ENCODE results near the gene KRTAP6-3. TPM values are rescaled to one million over a fixed set of nuclear protein-coding genes. Genes with fewer than 3 reads are reported as not detected.

Gene KRTAP6-3
- total and polyA plus RNA-seq, 2 donors (not counting 1 experiment from before 2014, with no cell fraction given): not detected

DNA sequence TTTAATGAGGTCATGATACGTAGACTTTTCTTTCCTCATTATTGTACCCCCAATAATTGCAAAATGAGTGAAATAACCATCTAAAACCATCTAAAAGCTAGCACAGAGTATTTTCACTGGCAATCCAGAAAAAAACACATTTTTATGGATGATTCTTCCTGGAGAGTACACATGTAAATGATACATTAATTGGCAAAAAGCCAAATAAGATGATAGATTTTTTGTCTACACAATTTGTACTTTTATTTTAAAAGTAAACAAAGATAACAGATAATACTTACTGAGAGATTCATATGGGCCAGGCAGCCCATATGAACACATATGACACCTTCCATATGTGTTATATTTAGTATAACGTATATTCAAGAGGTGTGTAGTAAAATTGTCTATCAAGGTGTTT is 28.6 kb upstream of the KRTAP6-3 start:
- Histone ChIP-seq H3K79me2 (ENCODE audit: control insufficient read depth, insufficient read depth, low read length) (no peaks in the 10 kb centered on the region), H3K9me3 (ENCODE audit: control extremely low read depth in 1 of 3, control insufficient read depth in 2 of 3, insufficient read depth in 1 of 3, low read length in 2 of 3) (no peaks in the 10 kb centered on the region), H3K4me3 (ENCODE audit: control extremely low read depth in 1 of 5, extremely low read depth in 1 of 5, insufficient read depth in 1 of 5, low read depth in 2 of 5, low read length in 4 of 5) (no peak overlapping the region), H3K36me3 (replicated peaks in 1 of 2; ENCODE audit: control extremely low read depth in 1 of 2, control insufficient read depth in 1 of 2, extremely low read depth in 1 of 2, insufficient read depth in 2 of 2, low read length in 1 of 2) (no peaks in the 10 kb centered on the region), H3K27me3 (replicated peaks in 1 of 4; ENCODE audit: control extremely low read depth in 1 of 4, control insufficient read depth in 3 of 4, insufficient read depth in 4 of 4, low read length in 3 of 4) (no peaks in the 10 kb centered on the region), H3K27ac (ENCODE audit: low read length in 2 of 2) (no peak overlapping the region), H3K4me1 (ENCODE audit: control insufficient read depth in 2 of 2, insufficient read depth in 2 of 2, low read length in 2 of 2) (no peaks in the 10 kb centered on the region), H3K9ac (ENCODE audit: low read length) (no peak overlapping the region), H2AFZ (ENCODE audit: insufficient read depth, low read depth, low read length, poor library complexity, severe bottlenecking) (no peak overlapping the region), H3K4me2 (replicated peaks; ENCODE audit: low read depth, low read length, poor library complexity, severe bottlenecking) (no peak overlapping the region), H4K20me1 (ENCODE audit: control insufficient read depth, insufficient read depth, low read length, poor library complexity, severe bottlenecking) (no peaks in the 10 kb centered on the region)
- Mint-ChIP-seq H3K27ac (no peak overlapping the region), H3K9me3 (ENCODE audit: insufficient read depth) (no peaks in the 10 kb centered on the region), H3K4me3 (no peak overlapping the region), H3K4me1 (no peaks in the 10 kb centered on the region), H3K27me3 (no peaks in the 10 kb centered on the region)
- POLR2A ChIA-PET: no interaction called here
- intact Hi-C loops (cut with micrococcal nuclease): no loop called here
- no peak for ATAC-seq (ENCODE audit: low read depth)
- WGBS (ENCODE audit: insufficient coverage): no CpG with 5 or more reads among the region's 2 CpGs
- CTCF ChIA-PET: no interaction called here
- no peak for DNase-seq
- TF ChIP-seq, protein P1, sequence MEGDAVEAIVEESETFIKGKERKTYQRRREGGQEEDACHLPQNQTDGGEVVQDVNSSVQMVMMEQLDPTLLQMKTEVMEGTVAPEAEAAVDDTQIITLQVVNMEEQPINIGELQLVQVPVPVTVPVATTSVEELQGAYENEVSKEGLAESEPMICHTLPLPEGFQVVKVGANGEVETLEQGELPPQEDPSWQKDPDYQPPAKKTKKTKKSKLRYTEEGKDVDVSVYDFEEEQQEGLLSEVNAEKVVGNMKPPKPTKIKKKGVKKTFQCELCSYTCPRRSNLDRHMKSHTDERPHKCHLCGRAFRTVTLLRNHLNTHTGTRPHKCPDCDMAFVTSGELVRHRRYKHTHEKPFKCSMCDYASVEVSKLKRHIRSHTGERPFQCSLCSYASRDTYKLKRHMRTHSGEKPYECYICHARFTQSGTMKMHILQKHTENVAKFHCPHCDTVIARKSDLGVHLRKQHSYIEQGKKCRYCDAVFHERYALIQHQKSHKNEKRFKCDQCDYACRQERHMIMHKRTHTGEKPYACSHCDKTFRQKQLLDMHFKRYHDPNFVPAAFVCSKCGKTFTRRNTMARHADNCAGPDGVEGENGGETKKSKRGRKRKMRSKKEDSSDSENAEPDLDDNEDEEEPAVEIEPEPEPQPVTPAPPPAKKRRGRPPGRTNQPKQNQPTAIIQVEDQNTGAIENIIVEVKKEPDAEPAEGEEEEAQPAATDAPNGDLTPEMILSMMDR (IDR thresholded peaks at IDR 0.05): no peak
- no peak for TF ChIP-seq EZH2 (IDR thresholded peaks at IDR 0.05; ENCODE audit: borderline replicate concordance, insufficient read depth, low read depth, low read length, poor library complexity, severe bottlenecking)

DNA sequence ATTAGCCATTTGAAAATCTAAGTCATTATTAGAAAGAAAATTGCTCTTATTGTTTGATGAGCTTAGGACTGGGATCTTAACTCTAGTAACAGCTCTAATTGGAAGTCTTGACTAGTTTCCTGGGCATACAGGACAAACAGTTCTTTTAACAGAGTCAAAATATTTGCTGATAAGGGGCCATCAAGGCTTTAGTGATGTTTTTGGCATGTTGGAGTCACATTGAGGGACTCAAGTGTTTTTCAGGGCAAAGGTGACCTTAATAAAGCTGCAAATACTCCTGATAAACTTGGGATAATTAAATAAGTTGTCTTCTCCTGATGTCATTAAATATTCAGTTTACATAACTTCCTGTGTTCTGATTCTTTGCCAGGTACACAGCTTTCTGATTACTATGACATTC is 24.6 kb upstream of the KRTAP6-3 start:
- no peak overlapping the region for H3K9ac ChIP-seq (ENCODE audit: low read length)
- no peaks in the 10 kb centered on the region for H3K9me3 ChIP-seq (ENCODE audit: control extremely low read depth in 1 of 3, control insufficient read depth in 2 of 3, insufficient read depth in 1 of 3, low read length in 2 of 3)
- peaks cover 5% of the 10 kb centered on the region for H3K9me3 Mint-ChIP-seq (ENCODE audit: insufficient read depth)
- POLR2A ChIA-PET: no interaction called here
- H4K20me1 ChIP-seq (ENCODE audit: control insufficient read depth, insufficient read depth, low read length, poor library complexity, severe bottlenecking): no peaks in the 10 kb centered on the region
- H2AFZ ChIP-seq (ENCODE audit: insufficient read depth, low read depth, low read length, poor library complexity, severe bottlenecking): no peak overlapping the region
- H3K36me3 ChIP-seq (replicated peaks in 1 of 2; ENCODE audit: control extremely low read depth in 1 of 2, control insufficient read depth in 1 of 2, extremely low read depth in 1 of 2, insufficient read depth in 2 of 2, low read length in 1 of 2): no peaks in the 10 kb centered on the region
- CTCF ChIA-PET: no interaction called here
- no peaks in the 10 kb centered on the region for H3K27me3 ChIP-seq (replicated peaks in 1 of 4; ENCODE audit: control extremely low read depth in 1 of 4, control insufficient read depth in 3 of 4, insufficient read depth in 4 of 4, low read length in 3 of 4)
- no peaks in the 10 kb centered on the region for H3K79me2 ChIP-seq (ENCODE audit: control insufficient read depth, insufficient read depth, low read length)
- no peak for TF ChIP-seq EZH2 (IDR thresholded peaks at IDR 0.05; ENCODE audit: borderline replicate concordance, insufficient read depth, low read depth, low read length, poor library complexity, severe bottlenecking)
- TF ChIP-seq, protein P1 (IDR thresholded peaks at IDR 0.05): no peak
- no peak for DNase-seq
- H3K27ac Mint-ChIP-seq: no peak overlapping the region
- no peak overlapping the region for H3K4me3 Mint-ChIP-seq
- no peaks in the 10 kb centered on the region for H3K4me1 ChIP-seq (ENCODE audit: control insufficient read depth in 2 of 2, insufficient read depth in 2 of 2, low read length in 2 of 2)
- no peak overlapping the region for H3K4me3 ChIP-seq (ENCODE audit: control extremely low read depth in 1 of 5, extremely low read depth in 1 of 5, insufficient read depth in 1 of 5, low read depth in 2 of 5, low read length in 4 of 5)
- H3K4me2 ChIP-seq (replicated peaks; ENCODE audit: low read depth, low read length, poor library complexity, severe bottlenecking): no peak overlapping the region
- H3K4me1 Mint-ChIP-seq: no peaks in the 10 kb centered on the region
- H3K27me3 Mint-ChIP-seq: no peaks in the 10 kb centered on the region
- no peak for ATAC-seq (ENCODE audit: low read depth)
- no peak overlapping the region for H3K27ac ChIP-seq (ENCODE audit: low read length in 2 of 2)
- intact Hi-C loops (cut with micrococcal nuclease): no loop called here

Data from B cell (primary cell).